ENCODE measurements around the gene ZSCAN2. TPM values are rescaled to one million over a fixed set of nuclear protein-coding genes. Genes with fewer than 3 reads are reported as not detected.

Gene ZSCAN2
- total RNA-seq, 1 experiment from 2014 or later = 15.2 TPM

DNA sequence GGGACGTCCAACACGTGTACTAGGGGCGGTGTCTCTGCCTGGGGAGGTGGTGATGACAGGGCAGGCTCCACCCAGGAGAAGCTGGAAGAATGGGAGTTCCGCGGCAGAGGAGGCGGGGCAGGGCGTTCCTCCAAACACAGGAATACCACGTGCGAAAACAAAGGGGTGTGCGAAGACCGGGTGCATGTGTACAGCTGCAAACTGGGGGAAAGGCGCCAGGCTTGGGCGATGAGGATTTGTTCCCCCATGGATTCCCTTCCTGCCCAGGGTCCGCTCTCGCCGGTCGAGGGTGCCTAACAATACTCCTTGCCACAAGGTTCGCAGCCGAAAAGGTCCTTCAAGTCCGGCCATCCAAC is 500 bp upstream of the ZSCAN2 start:
- ChIA-PET CTCF (interaction anchor here (0.6 to 1.0 kb wide), 3 partner anchors 21 to 32 kb away, joined by 3 to 9 read pairs (median 5); no protein-coding TSS in a partner anchor), POLR2A (ENCODE audit: low non-redundant PET) (interaction anchor here (0.6 kb wide), 1 partner anchor 31 kb away, joined by 3 read pairs; no protein-coding TSS in a partner anchor)
- intact Hi-C loops (cut with micrococcal nuclease; ENCODE audit: unreplicated experiment) = loop anchor here (2.0 kb wide), 1 partner anchor 30 kb away; no protein-coding TSS in a partner anchor
- H3K27ac ChIP-seq (ENCODE audit: low read depth, low read length, poor library complexity, severe bottlenecking) = no peak overlapping the region
- peaks cover 10% of the 10 kb centered on the region for H3K4me1 ChIP-seq (ENCODE audit: insufficient read depth, low read length, poor library complexity, severe bottlenecking)
- DNase-seq (ENCODE audit: low spot score) = peak; percentile 94
- BruUV-seq (replicated peaks) = no TSS peak
- H3K9me3 ChIP-seq (ENCODE audit: low read depth, low read length, poor library complexity, severe bottlenecking) = no peaks in the 10 kb centered on the region
- no peak for TF ChIP-seq EZH2 (IDR thresholded peaks at IDR 0.05; ENCODE audit: borderline replicate concordance, low read depth, low read length, poor library complexity, severe bottlenecking)
- TF ChIP-seq, protein P1, sequence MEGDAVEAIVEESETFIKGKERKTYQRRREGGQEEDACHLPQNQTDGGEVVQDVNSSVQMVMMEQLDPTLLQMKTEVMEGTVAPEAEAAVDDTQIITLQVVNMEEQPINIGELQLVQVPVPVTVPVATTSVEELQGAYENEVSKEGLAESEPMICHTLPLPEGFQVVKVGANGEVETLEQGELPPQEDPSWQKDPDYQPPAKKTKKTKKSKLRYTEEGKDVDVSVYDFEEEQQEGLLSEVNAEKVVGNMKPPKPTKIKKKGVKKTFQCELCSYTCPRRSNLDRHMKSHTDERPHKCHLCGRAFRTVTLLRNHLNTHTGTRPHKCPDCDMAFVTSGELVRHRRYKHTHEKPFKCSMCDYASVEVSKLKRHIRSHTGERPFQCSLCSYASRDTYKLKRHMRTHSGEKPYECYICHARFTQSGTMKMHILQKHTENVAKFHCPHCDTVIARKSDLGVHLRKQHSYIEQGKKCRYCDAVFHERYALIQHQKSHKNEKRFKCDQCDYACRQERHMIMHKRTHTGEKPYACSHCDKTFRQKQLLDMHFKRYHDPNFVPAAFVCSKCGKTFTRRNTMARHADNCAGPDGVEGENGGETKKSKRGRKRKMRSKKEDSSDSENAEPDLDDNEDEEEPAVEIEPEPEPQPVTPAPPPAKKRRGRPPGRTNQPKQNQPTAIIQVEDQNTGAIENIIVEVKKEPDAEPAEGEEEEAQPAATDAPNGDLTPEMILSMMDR (conservative IDR thresholded peaks at IDR 0.05; ENCODE audit: low read depth, low read length) = no peak
- peaks cover 8% of the 10 kb centered on the region for H3K36me3 ChIP-seq (ENCODE audit: insufficient read depth, low read length, poor library complexity, severe bottlenecking)
- H3K27me3 ChIP-seq (replicated peaks; ENCODE audit: insufficient read depth, low read depth, low read length, poor library complexity) = no peaks in the 10 kb centered on the region
- H3K4me3 ChIP-seq (ENCODE audit: low read depth, low read length, poor library complexity, severe bottlenecking) = peak overlapping the region; percentile 74

DNA sequence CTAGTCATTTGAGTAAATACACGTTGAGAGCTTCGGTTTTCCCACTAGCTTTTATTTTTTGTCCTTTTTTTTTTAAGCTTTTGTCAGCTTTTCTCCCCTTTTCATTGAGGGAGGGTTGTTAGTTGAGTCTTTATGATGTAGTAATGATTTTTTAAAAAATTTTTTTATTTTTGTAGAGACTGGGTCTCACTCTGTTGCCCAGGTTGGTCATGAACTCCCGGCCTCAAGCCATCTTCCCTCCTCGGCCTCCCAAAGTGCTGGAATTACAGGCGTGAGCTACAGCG is 688 bp downstream of the ZSCAN2 start:
- Histone ChIP-seq H3K9me3 (ENCODE audit: low read depth, low read length, poor library complexity, severe bottlenecking) (no peaks in the 10 kb centered on the region), H3K27me3 (replicated peaks; ENCODE audit: insufficient read depth, low read depth, low read length, poor library complexity) (no peaks in the 10 kb centered on the region), H3K36me3 (ENCODE audit: insufficient read depth, low read length, poor library complexity, severe bottlenecking) (peaks cover 14% of the 10 kb centered on the region), H3K27ac (ENCODE audit: low read depth, low read length, poor library complexity, severe bottlenecking) (peak overlapping the region; percentile 79), H3K4me1 (ENCODE audit: insufficient read depth, low read length, poor library complexity, severe bottlenecking) (peaks cover 10% of the 10 kb centered on the region), H3K4me3 (ENCODE audit: low read depth, low read length, poor library complexity, severe bottlenecking) (peak overlapping the region; percentile 74)
- intact Hi-C loops (cut with micrococcal nuclease; ENCODE audit: unreplicated experiment) = loop anchor here (2.0 kb wide), 1 partner anchor 29 kb away; no protein-coding TSS in a partner anchor
- DNase-seq (ENCODE audit: low spot score) = no peak
- BruUV-seq (replicated peaks) = no TSS peak
- CTCF ChIA-PET = interaction anchor here (0.7 kb wide), 1 partner anchor 113 kb away, joined by 3 read pairs; no protein-coding TSS in a partner anchor
- POLR2A ChIA-PET (ENCODE audit: low non-redundant PET) = no interaction called here
- TF ChIP-seq, protein P1 (conservative IDR thresholded peaks at IDR 0.05; ENCODE audit: low read depth, low read length) = no peak
- no peak for TF ChIP-seq EZH2 (IDR thresholded peaks at IDR 0.05; ENCODE audit: borderline replicate concordance, low read depth, low read length, poor library complexity, severe bottlenecking)

DNA sequence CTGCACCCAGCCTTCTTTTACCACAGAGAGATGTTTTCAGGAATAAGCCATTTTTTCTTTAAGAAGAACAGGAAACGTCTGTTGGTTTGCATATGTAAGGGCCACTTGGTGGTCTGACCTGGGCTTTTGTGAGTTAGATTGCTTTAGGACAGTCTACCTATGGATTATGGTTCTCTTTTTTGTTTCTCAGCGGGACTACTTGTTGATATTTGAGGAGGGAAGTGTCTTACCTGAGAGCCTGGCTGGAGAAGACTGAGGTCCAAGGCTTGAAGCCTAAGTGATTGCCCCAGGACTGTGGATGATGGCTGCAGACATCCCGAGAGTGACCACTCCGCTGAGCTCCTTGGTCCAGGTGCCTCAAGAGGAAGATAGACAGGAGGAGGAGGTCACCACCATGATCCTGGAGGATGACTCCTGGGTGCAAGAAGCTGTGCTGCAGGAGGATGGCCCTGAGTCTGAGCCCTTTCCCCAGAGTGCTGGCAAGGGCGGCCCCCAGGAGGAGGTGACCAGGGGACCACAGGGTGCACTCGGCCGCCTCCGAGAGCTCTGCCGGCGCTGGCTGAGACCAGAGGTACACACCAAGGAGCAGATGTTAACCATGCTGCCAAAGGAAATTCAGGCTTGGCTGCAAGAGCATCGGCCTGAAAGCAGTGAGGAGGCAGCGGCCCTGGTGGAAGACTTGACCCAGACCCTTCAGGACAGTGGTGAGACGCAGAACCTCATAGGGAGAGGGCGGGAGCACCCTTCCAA is 3.0 kb downstream of the ZSCAN2 start:
- POLR2A ChIA-PET (ENCODE audit: low non-redundant PET) = no interaction called here
- BruUV-seq (replicated peaks) = no TSS peak
- DNase-seq (ENCODE audit: low spot score) = no peak
- Histone ChIP-seq H3K36me3 (ENCODE audit: insufficient read depth, low read length, poor library complexity, severe bottlenecking) (peaks cover 18% of the 10 kb centered on the region), H3K27ac (ENCODE audit: low read depth, low read length, poor library complexity, severe bottlenecking) (no peak overlapping the region), H3K9me3 (ENCODE audit: low read depth, low read length, poor library complexity, severe bottlenecking) (no peaks in the 10 kb centered on the region), H3K4me3 (ENCODE audit: low read depth, low read length, poor library complexity, severe bottlenecking) (no peak overlapping the region), H3K27me3 (replicated peaks; ENCODE audit: insufficient read depth, low read depth, low read length, poor library complexity) (no peaks in the 10 kb centered on the region), H3K4me1 (ENCODE audit: insufficient read depth, low read length, poor library complexity, severe bottlenecking) (peaks cover 10% of the 10 kb centered on the region)
- CTCF ChIA-PET = no interaction called here
- intact Hi-C loops (cut with micrococcal nuclease; ENCODE audit: unreplicated experiment) = no loop called here
- TF ChIP-seq EZH2 (IDR thresholded peaks at IDR 0.05; ENCODE audit: borderline replicate concordance, low read depth, low read length, poor library complexity, severe bottlenecking) = no peak
- TF ChIP-seq, protein P1 (conservative IDR thresholded peaks at IDR 0.05; ENCODE audit: low read depth, low read length) = no peak
